Neural progenitor cell (in vitro differentiated cells): ENCODE results near the gene TCP11. TPM values are rescaled to one million over a fixed set of nuclear protein-coding genes. Genes with fewer than 3 reads are reported as not detected.

Experiments used
- DNase-seq: peaks from one replicate; pipeline ENCODE4 v3.0.0-alpha.2; 2016; ENCODE audit warnings: low spot score
- H2AFZ ChIP-seq: fragments of 200-600 bp; sonication (generic); replicated peaks from 2 replicates; pipeline ENCODE4 v1.6.1; 2016; ENCODE audit warnings: antibody characterized with exemption
- H3F3A ChIP-seq: fragments of 200-600 bp; sonication (generic); 2 replicates; pipeline ENCODE4 v1.6.1; 2016; ENCODE audit warnings: antibody characterized with exemption, low read depth
- H3K27ac ChIP-seq: fragments of 200-600 bp; sonication (generic); 2 replicates; pipeline ENCODE4 v1.5.1; 2016; ENCODE audit warnings: mild to moderate bottlenecking
- H3K27me3 ChIP-seq: fragments of 200-600 bp; sonication (generic); 2 replicates; pipeline ENCODE4 v1.6.1; 2016; ENCODE audit warnings: mild to moderate bottlenecking, moderate library complexity
- H3K36me3 ChIP-seq: fragments of 200-600 bp; sonication (generic); 2 replicates; pipeline ENCODE4 v1.5.1; 2016
- H3K4me1 ChIP-seq: fragments of 200-600 bp; sonication (generic); 2 replicates; pipeline ENCODE4 v1.6.1; 2016; ENCODE audit warnings: mixed run types
- H3K4me2 ChIP-seq: fragments of 200-600 bp; sonication (generic); 2 replicates; pipeline ENCODE4 v1.6.1; 2016
- H3K4me3 ChIP-seq: fragments of 200-600 bp; sonication (generic); 2 replicates; pipeline ENCODE4 v1.5.1; 2016
- H3K79me2 ChIP-seq: fragments of 200-600 bp; sonication (generic); 2 replicates; pipeline ENCODE4 v1.6.1; 2016; ENCODE audit warnings: low read depth
- H3K9ac ChIP-seq: fragments of 200-600 bp; sonication (generic); 2 replicates; pipeline ENCODE4 v1.6.1; 2016
- H3K9me3 ChIP-seq: fragments of 200-600 bp; sonication (generic); 2 replicates; pipeline ENCODE4 v1.5.1; 2016; ENCODE audit warnings: low read depth
- H4K20me1 ChIP-seq: fragments of 200-600 bp; sonication (generic); 2 replicates; pipeline ENCODE4 v1.6.1; 2016; ENCODE audit warnings: low read depth
- H3K27ac Mint-ChIP-seq: 3 replicates; pipeline ENCODE4 v1.8.0; 2021; ENCODE audit warnings: mixed read lengths
- H3K27me3 Mint-ChIP-seq: 2 replicates; pipeline ENCODE4 v1.8.0; 2022; ENCODE audit warnings: low read depth, mild to moderate bottlenecking, inconsistent platforms, moderate library complexity, mixed read lengths; ENCODE audit not compliant: insufficient read depth
- H3K36me3 Mint-ChIP-seq: 3 replicates; pipeline ENCODE4 v1.8.0; 2021; ENCODE audit warnings: mixed read lengths
- H3K4me1 Mint-ChIP-seq: 3 replicates; pipeline ENCODE4 v1.8.0; 2021; ENCODE audit warnings: mixed read lengths
- H3K4me3 Mint-ChIP-seq: 3 replicates; pipeline ENCODE4 v1.8.0; 2021; ENCODE audit warnings: mild to moderate bottlenecking, moderate library complexity, mixed read lengths
- H3K9me3 Mint-ChIP-seq: 3 replicates; pipeline ENCODE4 v1.8.0; 2020; ENCODE audit warnings: mixed read lengths
- CTCF ChIP-seq: fragments of 200-600 bp; sonication (generic); IDR thresholded peaks from 2 replicates; pipeline ENCODE4 v1.5.1; 2017; ENCODE audit warnings: antibody characterized with exemption, mild to moderate bottlenecking
- EZH2 ChIP-seq: fragments of 200-600 bp; sonication (generic); IDR thresholded peaks from 2 replicates; pipeline ENCODE4 v1.6.1; 2017; ENCODE audit warnings: antibody characterized with exemption, mild to moderate bottlenecking, moderate library complexity
- EZH2phosphoT487 ChIP-seq: fragments of 200-600 bp; sonication (generic); IDR thresholded peaks from 2 replicates; pipeline ENCODE4 v1.6.1; 2017; ENCODE audit warnings: antibody characterized with exemption
- total RNA-seq: library from RNA; depleted of rRNA; stranded (reverse); fragments of >200 nt; gene quantifications from 2 replicates; pipeline ENCODE4 v1.2.3, GENCODE V29; 2015; ENCODE audit warnings: low replicate concordance

TCP11 gene
- total RNA-seq, 1 donor from 2014 or later: not detected

- Histone ChIP-seq H2AFZ (no peak overlapping the region), H3K4me3 (no peak overlapping the region), H4K20me1 (no peaks in the 10 kb centered on the region), H3K9ac (no peak overlapping the region), H3K27ac (no peak overlapping the region), H3K9me3 (no peaks in the 10 kb centered on the region), H3K27me3 (peaks cover 23% of the 10 kb centered on the region), H3K4me1 (no peaks in the 10 kb centered on the region), H3K4me2 (no peak overlapping the region), H3K36me3 (no peaks in the 10 kb centered on the region), H3K79me2 (no peaks in the 10 kb centered on the region), H3F3A (no peaks in the 10 kb centered on the region)
- peaks cover 14% of the 10 kb centered on the region for H3K4me1 Mint-ChIP-seq
- H3K27ac Mint-ChIP-seq: no peak overlapping the region
- H3K9me3 Mint-ChIP-seq: no peaks in the 10 kb centered on the region
- H3K4me3 Mint-ChIP-seq: no peak overlapping the region
- peaks cover 3% of the 10 kb centered on the region for H3K27me3 Mint-ChIP-seq
- TF ChIP-seq CTCF: peak; percentile 35
- TF ChIP-seq EZH2phosphoT487: no peak
- H3K36me3 Mint-ChIP-seq: no peaks in the 10 kb centered on the region
- peak; percentile 34 for DNase-seq
These were observed 38.0 kb upstream of the TCP11 start for GRCh38 chr6:35178932-35179832.

GRCh38 chr6:35178012-35178411, 36.9 kb upstream of the TCP11 start:
- peaks cover 3% of the 10 kb centered on the region for H3K27me3 Mint-ChIP-seq
- TF ChIP-seq CTCF: no peak
- no peak overlapping the region for H3K27ac Mint-ChIP-seq
- no peak overlapping the region for H3K4me2 ChIP-seq
- H3K4me3 Mint-ChIP-seq: no peak overlapping the region
- H3K9me3 Mint-ChIP-seq: no peaks in the 10 kb centered on the region
- no peak overlapping the region for H3K4me3 ChIP-seq
- peaks cover 20% of the 10 kb centered on the region for H3K4me1 Mint-ChIP-seq
- no peaks in the 10 kb centered on the region for H4K20me1 ChIP-seq
- H3K9me3 ChIP-seq: no peaks in the 10 kb centered on the region
- no peaks in the 10 kb centered on the region for H3K4me1 ChIP-seq
- no peak for DNase-seq
- no peaks in the 10 kb centered on the region for H3K36me3 ChIP-seq
- H3K79me2 ChIP-seq: no peaks in the 10 kb centered on the region
- H3F3A ChIP-seq: no peaks in the 10 kb centered on the region
- no peaks in the 10 kb centered on the region for H3K36me3 Mint-ChIP-seq
- H3K9ac ChIP-seq: no peak overlapping the region
- peaks cover 20% of the 10 kb centered on the region for H3K27me3 ChIP-seq
- no peak overlapping the region for H2AFZ ChIP-seq
- H3K27ac ChIP-seq: no peak overlapping the region

GRCh38 chr6:35177596-35177995, 36.5 kb upstream of the TCP11 start:
- H4K20me1 ChIP-seq: no peaks in the 10 kb centered on the region
- no peak overlapping the region for H2AFZ ChIP-seq
- H3K4me2 ChIP-seq: no peak overlapping the region
- no peaks in the 10 kb centered on the region for H3K9me3 Mint-ChIP-seq
- H3K27ac Mint-ChIP-seq: no peak overlapping the region
- no peaks in the 10 kb centered on the region for H3K36me3 Mint-ChIP-seq
- H3K4me1 ChIP-seq: no peaks in the 10 kb centered on the region
- no peaks in the 10 kb centered on the region for H3F3A ChIP-seq
- no peak for DNase-seq
- H3K9ac ChIP-seq: no peak overlapping the region
- peaks cover 24% of the 10 kb centered on the region for H3K4me1 Mint-ChIP-seq
- H3K27me3 Mint-ChIP-seq: peaks cover 3% of the 10 kb centered on the region
- H3K4me3 ChIP-seq: no peak overlapping the region
- H3K4me3 Mint-ChIP-seq: no peak overlapping the region
- H3K36me3 ChIP-seq: no peaks in the 10 kb centered on the region
- no peak for TF ChIP-seq EZH2phosphoT487
- no peak for TF ChIP-seq CTCF
- no peak for TF ChIP-seq EZH2
- peaks cover 16% of the 10 kb centered on the region for H3K27me3 ChIP-seq
- no peak overlapping the region for H3K27ac ChIP-seq
- no peaks in the 10 kb centered on the region for H3K9me3 ChIP-seq
- no peaks in the 10 kb centered on the region for H3K79me2 ChIP-seq
